HG03460 (cell line): ENCODE measurements around the gene ARHGEF33.
A peak's percentile ranks its signal among the peaks of the same experiment; 100 is the strongest.

Experiments
- ATAC-seq: cut with Tn5 transposase; IDR thresholded peaks from one replicate; pipeline ENCODE4 v1.9.1; 2021; ENCODE audit not compliant: unreplicated experiment

The ARHGEF33 gene

GRCh38 chr2:38889575-38889974, at the start of gene ARHGEF33:
Gene ARHGEF33, plus strand, starts transcription at chr2:38889875. Its CDS starts 29,573 bp downstream, at chr2:38919448.
- no peak for ATAC-seq

DNA sequence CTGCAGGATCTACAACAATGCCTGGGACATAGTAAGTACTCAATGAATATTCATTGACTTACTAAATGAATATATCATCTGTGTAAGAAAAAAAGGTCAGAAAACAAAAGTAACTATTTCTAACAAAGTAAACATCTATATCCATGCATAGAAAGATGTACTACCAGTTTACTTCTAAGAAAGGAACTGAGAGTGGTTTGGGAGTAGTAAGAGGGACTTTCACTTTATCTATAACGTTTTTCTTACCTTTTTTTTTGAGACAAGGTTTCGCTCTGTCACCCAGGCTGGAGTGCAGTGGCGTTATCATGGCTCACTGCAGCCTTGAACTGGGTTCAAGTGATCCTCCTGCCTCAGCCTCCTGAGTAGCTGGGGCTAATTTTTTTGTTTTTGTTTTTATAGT, 39.6 kb upstream of the ARHGEF33 start:
- peak; percentile 88 for ATAC-seq

- ATAC-seq, result no peak
Observed at GRCh38 chr2:38856165-38856564, 33.5 kb upstream of the ARHGEF33 start.

- ATAC-seq, result no peak
Observed at GRCh38 chr2:38862476-38862875, 27.2 kb upstream of the ARHGEF33 start.

DNA sequence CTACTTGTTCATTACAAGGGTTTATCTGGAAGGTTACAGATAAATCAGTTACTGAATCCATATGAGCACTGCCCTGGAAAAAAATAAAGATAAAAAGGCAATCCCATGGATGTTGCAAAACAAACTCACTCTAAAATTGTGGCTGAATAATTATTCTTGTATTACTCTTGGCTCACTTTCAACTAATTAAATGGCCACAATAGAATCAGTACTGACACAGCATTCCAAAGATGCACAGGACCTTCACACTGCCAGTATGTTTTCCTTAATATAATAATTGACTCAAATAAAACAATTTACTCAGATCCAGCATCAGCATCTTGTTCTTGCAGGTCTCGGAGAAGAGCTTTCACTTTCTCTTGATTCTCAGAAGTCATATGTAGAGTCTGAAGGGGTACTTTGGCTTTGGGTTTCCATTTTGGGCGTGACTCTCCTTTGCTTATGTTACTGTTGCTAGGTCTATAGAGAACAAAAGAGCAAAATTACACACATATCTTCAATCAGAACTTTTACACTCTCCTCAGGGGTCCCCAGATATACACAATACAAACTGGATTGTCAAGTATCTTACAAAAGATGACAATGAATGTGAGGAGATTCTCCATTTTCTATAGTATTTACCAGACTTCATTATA, 26.5 kb upstream of the ARHGEF33 start:
- ATAC-seq, result no peak

GRCh38 chr2:38866773-38867443, 22.8 kb upstream of the ARHGEF33 start:
- no peak for ATAC-seq

GRCh38 chr2:38871432-38871831, 18.2 kb upstream of the ARHGEF33 start:
- no peak for ATAC-seq

DNA sequence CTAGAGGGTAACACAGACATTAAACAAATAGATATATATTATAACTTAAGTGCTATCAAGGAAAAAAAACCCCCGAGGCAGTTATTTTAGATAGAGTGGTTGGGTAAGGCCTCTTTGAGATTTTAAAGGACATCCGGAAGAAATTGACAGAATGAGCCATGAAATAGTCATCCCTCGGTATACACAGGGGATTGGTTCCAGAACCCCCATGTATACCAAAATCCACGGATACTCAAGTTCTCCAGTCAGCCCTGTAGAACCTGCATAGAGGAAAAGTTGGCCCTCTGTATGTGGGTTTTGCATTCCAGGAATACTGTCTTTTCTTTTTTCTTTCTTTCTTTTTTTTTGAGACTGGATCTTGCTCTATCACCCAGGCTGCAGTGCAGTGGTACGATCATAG, 15.9 kb upstream of the ARHGEF33 start:
- ATAC-seq, result no peak

DNA sequence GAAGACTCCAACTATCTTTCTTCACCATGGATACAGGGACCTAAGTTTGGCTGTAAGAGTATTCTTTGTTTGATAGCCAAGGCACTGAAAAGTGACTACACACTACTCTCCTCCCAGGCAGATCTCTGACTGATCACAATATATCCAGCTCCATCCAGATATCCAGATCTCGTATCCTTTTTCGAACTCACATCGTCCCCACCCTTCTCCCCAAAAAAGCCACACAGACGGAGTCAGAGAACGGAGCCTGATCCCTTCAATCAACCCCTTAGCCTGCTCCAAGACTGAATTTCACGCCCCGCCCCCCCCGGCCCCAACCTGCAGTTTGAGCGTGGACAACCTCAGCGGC, 14.5 kb upstream of the ARHGEF33 start:
- ATAC-seq, result no peak

DNA sequence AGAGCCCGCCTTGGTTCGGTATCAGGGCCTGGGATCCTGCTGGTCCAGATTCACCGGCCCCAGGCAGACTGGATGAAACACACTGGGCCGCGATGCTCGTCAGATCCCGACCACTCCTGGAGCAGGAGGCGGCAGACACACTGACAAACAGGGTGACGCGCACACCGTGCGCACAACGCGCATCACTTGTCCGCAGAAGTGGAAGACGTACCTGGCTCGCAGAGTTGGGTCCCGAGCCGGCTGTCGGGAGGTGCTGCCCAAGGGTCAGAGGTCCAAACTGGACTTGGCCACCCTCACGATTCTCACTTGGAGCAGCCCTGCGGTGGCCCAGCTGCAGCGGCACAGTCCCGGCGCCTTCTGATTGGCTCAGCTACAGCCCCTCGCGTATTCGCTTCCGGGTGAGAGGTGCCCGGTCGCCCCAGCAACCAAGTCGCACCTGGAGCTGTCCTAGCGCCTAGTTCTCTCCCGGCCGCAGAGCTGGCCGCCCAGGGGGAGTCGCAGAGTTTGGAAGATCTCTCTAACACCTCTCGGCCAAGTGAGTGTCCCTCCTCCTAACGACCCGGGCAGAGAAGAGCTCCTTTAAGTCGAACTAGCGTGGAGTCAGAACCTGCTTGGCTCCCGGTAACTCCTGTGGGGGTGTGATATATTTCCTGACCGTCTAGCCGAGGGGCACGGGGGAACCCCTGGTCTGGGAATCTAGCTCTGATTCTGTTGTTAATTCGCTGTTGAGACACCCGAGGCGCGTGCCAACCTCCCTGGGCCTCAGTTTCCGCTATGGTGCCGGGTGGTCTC, 13.9 kb upstream of the ARHGEF33 start, which contains the start of the genes DHX57 and MORN2:
Gene DHX57 (minus strand): TSS at position 359 of the 792 bp plus-strand sequence. CDS start 7,529 bp downstream, outside the sequence.
Gene MORN2 (plus strand): TSS at position 401 of the 792 bp plus-strand sequence.
- ATAC-seq, result peak; percentile 100

DNA sequence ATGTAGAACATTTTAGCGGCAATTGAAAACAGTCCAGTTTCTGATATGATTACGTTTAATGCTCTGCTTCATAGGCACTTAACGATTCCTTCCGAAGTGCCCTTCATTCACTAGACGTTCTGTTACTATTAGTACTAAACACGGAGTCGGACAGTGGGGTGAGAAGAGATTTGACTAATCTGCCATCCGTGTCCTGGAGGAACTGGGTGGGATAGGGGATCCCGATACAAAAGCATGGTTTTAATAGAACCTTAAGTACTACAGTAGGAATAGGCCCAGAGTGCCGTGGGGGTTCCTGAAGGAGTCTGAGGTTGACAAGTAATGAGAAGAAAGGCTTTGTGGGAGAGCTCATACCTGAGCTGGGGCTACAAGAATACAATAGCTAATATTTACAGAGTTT, 13.3 kb upstream of the ARHGEF33 start:
- no peak for ATAC-seq

DNA sequence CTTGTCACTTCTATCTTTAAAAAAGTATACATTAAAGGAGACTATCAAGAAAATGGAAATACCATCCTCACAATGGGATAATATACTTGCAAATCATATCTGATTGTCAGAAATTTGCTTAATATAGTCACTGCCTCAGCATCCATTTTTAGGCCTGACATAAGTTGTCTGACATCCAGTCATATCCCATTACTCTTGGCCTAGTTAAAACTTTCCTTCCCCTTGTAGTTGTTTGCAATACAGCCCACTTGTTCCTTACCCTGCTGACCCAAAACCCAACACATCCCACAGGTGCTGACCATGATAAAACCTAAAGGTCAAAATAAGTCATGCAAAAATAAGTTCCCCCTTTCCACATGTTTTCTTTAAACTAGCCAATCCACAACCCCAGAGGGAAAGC, 3.6 kb upstream of the ARHGEF33 start:
- no peak for ATAC-seq

DNA sequence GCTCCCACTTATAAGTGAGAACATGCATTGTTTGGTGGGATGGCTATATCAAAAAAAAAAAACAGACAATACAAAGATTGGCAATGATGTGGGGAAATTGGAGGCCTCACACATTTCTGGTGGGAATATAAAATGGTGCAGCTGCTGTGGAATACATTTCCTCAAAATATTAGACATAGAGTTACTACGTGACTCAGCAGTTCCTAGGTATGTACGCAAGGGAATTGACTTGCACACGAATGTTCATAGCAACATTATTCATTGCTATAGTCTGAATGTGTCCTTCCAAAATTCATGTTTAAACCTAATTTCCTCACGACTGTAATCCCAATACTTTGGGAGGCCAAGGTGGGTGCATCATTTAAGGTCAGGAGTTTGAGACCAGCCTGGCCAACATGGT, 2.3 kb upstream of the ARHGEF33 start:
- no peak for ATAC-seq

GRCh38 chr2:38887902-38888554, 1.6 kb upstream of the ARHGEF33 start:
- no peak for ATAC-seq

- no peak for ATAC-seq
Observed at GRCh38 chr2:38889045-38889444, 630 bp upstream of the ARHGEF33 start.

DNA sequence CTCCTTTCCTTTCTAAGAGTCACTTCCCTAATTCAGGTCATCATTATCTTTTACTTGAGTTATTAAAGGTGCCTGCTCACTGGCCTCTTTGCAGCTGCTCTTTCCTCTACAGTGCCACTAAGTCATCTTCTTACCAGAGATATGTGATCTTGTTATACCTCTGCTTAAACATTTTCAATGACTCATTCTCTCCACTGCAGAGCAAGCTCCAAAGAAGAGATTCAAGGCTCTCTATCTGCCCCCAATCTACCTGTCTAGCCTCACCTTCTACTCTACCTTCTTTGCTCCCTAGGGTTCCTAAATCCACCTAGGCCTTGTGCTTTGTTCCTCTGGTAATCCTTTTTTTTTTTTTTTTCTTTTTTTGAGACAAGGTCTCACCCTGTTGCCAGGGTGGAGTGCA, 3.1 kb downstream of the ARHGEF33 start:
- no peak for ATAC-seq

DNA sequence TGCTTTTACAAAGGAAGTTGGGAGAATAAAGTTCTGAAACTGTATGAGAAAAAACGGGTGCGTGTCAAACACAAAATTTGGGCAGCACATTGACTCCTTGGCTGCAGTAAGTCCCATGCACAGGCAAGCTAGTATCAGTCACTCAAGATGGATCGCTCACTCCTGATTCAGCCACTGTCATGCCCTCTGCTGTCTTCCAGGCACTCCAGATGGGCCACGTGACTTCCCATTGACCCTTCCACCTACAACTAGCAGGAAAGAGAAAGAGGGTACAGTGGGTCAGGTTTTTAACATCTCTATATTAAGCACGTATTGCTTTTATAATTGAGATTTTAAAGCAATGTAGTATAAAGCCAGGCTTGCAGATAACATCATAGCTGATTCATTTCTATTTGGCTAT, 8.6 kb downstream of the ARHGEF33 start:
- ATAC-seq, result no peak

GRCh38 chr2:38900726-38901125, 11.1 kb downstream of the ARHGEF33 start:
- no peak for ATAC-seq

DNA sequence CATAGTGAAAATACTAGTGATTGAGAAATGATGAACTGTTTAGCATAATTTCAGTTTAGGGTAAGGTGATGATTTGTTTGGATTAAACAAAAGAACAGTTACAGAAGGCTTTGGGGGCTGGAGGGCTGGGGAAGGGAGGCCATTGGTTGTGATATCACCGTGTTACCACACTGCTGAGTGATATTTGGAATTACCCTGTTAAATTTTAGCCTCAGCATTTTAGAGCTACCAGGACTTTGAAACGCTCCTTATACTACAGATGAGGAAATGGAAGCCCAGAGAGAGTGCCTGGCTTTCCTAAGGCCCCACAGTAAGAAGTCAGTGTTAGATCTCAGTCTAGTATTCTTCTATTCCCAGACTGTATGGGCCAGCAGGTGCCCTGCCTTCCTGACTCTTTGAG, 15.6 kb downstream of the ARHGEF33 start:
- ATAC-seq, result no peak

DNA sequence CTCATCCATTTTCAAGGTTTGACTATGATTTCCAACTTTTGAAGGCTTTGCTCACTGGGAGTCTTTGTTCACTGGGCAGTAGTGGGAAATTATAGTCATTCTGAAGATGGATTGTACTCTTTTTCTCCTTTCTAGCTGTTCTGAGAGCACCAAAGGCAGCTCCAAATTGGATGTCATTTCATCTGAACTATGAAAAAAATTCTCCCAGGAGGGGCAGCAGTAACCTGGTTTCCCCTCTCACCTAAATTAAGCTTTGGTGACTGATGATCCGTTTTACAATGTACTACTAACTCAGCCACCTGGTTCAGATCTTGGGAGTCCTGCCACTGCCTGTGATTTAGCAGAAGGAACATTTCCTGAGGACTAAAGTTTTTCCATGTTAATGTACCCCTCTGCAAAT, 17.6 kb downstream of the ARHGEF33 start:
- ATAC-seq, result no peak
